Rectal smooth muscle tissue (tissue), 1 donor: ENCODE measurements around the gene NSUN4.
A peak's percentile ranks its signal among the peaks of the same experiment; 100 is the strongest.

Source experiments
- H3K27ac ChIP-seq: one replicate; pipeline ENCODE4 v1.7.0; 2013; ENCODE audit warnings: low read depth, low read length, inconsistent platforms
- H3K27me3 ChIP-seq: one replicate; pipeline ENCODE4 v1.7.0; 2013; ENCODE audit warnings: low read length; ENCODE audit not compliant: control insufficient read depth, insufficient read depth
- H3K36me3 ChIP-seq: one replicate; pipeline ENCODE4 v1.7.0; 2013; ENCODE audit warnings: low read length; ENCODE audit not compliant: control insufficient read depth, insufficient read depth
- H3K4me1 ChIP-seq: one replicate; pipeline ENCODE4 v1.7.0; 2013; ENCODE audit warnings: low read length; ENCODE audit not compliant: control insufficient read depth, insufficient read depth
- H3K4me3 ChIP-seq: one replicate; pipeline ENCODE4 v1.7.0; 2013; ENCODE audit warnings: low read length
- H3K9ac ChIP-seq: one replicate; pipeline ENCODE4 v1.7.0; 2013; ENCODE audit warnings: low read length

The NSUN4 gene

DNA sequence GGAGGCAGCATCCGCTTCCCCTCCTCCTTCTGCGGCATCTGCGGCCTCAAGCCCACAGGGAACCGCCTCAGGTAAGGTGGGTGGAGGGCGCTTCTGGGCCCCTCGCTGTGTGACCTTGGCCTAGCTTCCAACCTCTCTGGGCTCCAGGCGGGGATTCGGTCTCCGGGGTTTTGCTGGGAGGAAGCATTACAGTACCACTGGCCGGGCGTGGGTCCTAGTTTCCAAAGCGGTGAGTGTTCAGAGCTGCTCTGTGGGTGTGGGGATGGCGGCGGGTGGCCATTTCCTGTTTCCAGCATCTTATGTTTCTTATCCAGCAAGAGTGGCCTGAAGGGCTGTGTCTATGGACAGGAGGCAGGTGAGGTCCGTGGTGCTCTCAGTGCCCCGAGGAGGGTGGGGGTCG lies 65.1 kb downstream of the NSUN4 start:
- Histone ChIP-seq H3K4me1 (no peaks in the 10 kb centered on the region), H3K27me3 (no peaks in the 10 kb centered on the region), H3K9ac (no peak overlapping the region), H3K36me3 (no peaks in the 10 kb centered on the region), H3K27ac (no peak overlapping the region), H3K4me3 (no peak overlapping the region)

DNA sequence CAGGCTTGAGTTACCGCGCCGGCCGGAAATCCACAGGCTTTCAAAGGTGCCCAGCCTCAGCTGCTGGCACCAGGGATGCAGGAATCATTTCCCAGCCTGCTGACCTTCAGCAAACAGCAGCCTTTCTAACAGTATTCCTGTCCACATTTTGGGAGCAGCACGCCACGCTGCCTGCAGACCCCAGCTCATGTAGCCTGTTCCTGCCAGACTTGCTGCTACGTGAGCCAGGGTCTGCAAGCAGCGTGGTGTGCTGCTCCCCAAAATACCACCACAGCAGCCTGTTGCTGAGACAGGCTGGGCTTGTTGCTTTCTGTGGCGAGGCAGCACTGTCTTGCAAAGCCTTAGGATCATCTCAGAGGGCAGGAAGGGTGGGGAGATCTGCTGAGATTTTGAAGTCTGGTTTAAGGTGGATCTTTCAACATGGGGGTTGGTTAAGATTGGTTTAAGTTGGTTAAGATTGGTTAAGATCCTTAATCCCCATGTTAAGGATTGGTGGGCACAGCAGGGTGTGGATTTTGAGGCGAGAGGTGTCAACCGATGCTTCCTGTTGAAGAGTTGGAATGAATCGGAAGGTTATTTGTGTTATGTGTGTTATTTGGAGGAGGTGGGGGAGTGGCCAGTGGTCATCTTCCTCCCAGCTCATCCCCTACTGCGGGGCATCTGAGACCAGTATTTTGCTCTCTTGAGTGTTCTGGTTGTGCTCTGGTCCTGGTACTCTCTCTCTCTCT lies 66.4 kb downstream of the NSUN4 start:
- peaks cover 3% of the 10 kb centered on the region for H3K36me3 ChIP-seq
- H3K4me3 ChIP-seq: peak overlapping the region; percentile 9

DNA sequence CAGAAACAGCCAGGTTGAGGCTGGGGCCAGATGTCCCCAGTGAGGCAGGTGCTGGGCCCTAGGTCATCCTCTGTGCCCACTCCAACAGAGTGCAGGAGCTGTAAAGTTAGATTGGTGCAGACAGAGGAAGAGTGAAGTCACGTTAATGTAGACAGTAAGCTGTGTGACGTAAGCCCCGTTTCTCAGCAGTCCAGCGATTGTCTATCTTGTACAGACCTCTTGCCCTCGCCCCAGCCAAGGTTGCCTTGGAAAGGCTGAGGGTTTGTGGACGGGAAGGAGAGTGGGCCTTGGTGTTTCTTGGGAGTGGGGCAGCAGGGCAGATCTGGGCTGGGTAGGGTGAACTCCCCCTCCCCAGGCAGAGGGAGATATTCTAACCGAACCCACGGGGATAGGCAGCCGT lies 67.0 kb downstream of the NSUN4 start:
- Histone ChIP-seq H3K27me3 (no peaks in the 10 kb centered on the region), H3K27ac (no peak overlapping the region), H3K4me3 (no peak overlapping the region), H3K36me3 (peaks cover 3% of the 10 kb centered on the region), H3K4me1 (no peaks in the 10 kb centered on the region), H3K9ac (no peak overlapping the region)

More for the DNA sequence above, 66.4 kb downstream of the NSUN4 start:
- Histone ChIP-seq H3K9ac (no peak overlapping the region), H3K27me3 (no peaks in the 10 kb centered on the region), H3K27ac (no peak overlapping the region), H3K4me1 (no peaks in the 10 kb centered on the region)

DNA sequence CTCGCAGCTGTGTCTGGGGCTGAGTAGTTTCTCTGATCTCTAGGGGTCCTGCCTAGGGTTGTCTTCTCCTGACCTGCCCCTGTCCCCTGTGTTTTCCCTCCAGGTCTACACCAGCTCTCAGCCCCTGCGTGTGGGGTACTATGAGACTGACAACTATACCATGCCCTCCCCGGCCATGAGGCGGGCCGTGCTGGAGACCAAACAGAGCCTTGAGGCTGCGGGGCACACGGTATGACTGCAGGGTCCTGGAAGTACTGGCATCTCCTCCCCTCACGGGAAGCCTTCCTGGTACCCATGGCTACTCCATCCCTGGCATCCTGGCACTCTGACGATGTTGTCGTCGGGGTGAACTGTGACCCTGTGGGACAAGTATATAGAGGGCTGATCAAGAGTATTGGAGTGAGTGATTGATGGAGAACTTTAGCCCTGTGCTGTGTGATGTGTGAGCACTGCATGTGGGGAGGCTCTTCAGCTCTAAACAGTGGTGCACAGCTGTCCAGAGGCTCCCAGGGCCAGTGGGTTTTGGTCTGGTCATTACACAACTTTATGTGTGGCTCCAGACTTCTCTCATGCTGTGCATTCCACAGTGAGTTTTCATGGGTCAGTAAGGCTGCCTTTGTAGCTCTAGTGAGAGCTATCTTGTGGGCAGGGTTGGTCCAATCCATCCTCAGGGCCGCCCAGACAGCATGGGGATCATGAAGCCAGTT lies 67.9 kb downstream of the NSUN4 start:
- no peak overlapping the region for H3K4me3 ChIP-seq
- peaks cover 7% of the 10 kb centered on the region for H3K36me3 ChIP-seq
- H3K4me1 ChIP-seq: no peaks in the 10 kb centered on the region
- no peak overlapping the region for H3K9ac ChIP-seq
- no peak overlapping the region for H3K27ac ChIP-seq
- H3K27me3 ChIP-seq: no peaks in the 10 kb centered on the region

DNA sequence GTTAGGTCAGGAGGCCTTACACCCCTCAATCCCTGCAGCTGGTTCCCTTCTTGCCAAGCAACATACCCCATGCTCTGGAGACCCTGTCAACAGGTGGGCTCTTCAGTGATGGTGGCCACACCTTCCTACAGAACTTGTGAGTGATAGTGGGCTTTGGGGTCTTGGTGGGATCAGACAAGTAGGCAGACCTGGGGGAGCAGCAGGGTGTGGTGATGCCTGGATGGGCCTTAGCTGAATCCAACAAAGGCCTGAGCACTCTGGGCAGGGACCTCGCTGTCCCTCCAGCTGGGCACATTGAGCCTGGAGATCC lies 68.4 kb downstream of the NSUN4 start:
- Histone ChIP-seq H3K36me3 (peaks cover 10% of the 10 kb centered on the region), H3K27ac (no peak overlapping the region)

GRCh38 chr1:46410156-46411009 lies 69.8 kb downstream of the NSUN4 start:
- no peak overlapping the region for H3K9ac ChIP-seq
- peaks cover 10% of the 10 kb centered on the region for H3K36me3 ChIP-seq
- no peaks in the 10 kb centered on the region for H3K4me1 ChIP-seq
- H3K4me3 ChIP-seq: no peak overlapping the region
- H3K27me3 ChIP-seq: no peaks in the 10 kb centered on the region
- H3K27ac ChIP-seq: no peak overlapping the region

More for the DNA sequence above, 68.4 kb downstream of the NSUN4 start:
- Histone ChIP-seq H3K4me3 (no peak overlapping the region), H3K27me3 (no peaks in the 10 kb centered on the region), H3K9ac (no peak overlapping the region), H3K4me1 (no peaks in the 10 kb centered on the region)

- peaks cover 10% of the 10 kb centered on the region for H3K36me3 ChIP-seq
- H3K4me1 ChIP-seq: no peaks in the 10 kb centered on the region
- H3K27ac ChIP-seq: no peak overlapping the region
- H3K4me3 ChIP-seq: no peak overlapping the region
- H3K27me3 ChIP-seq: no peaks in the 10 kb centered on the region
- H3K9ac ChIP-seq: no peak overlapping the region
Measured at GRCh38 chr1:46411010-46411405, 70.4 kb downstream of the NSUN4 start.
